GM19397 (cell line): ENCODE results near the gene BARHL2.

Experiments used
- ATAC-seq: cut with Tn5 transposase; IDR thresholded peaks from one replicate; pipeline ENCODE4 v1.9.1; 2021; ENCODE audit warnings: mild to moderate bottlenecking, moderate library complexity; ENCODE audit not compliant: unreplicated experiment

Gene BARHL2

GRCh38 chr1:90710579-90711536 is 6.2 kb downstream of the BARHL2 start:
- no peak for ATAC-seq

GRCh38 chr1:90709535-90709934 is 7.6 kb downstream of the BARHL2 start:
- ATAC-seq: no peak

- no peak for ATAC-seq
Measured at GRCh38 chr1:90708826-90709225, 8.3 kb downstream of the BARHL2 start.

GRCh38 chr1:90708236-90708786 is 8.8 kb downstream of the BARHL2 start:
- ATAC-seq: no peak

- ATAC-seq: no peak
Measured at GRCh38 chr1:90707363-90707710, 9.8 kb downstream of the BARHL2 start.

GRCh38 chr1:90706437-90707362 is 10.4 kb downstream of the BARHL2 start:
- no peak for ATAC-seq

GRCh38 chr1:90705956-90706355 is 11.1 kb downstream of the BARHL2 start:
- ATAC-seq: no peak

GRCh38 chr1:90704817-90705216 is 12.3 kb downstream of the BARHL2 start:
- ATAC-seq: no peak

GRCh38 chr1:90694846-90695245 is 22.3 kb downstream of the BARHL2 start:
- no peak for ATAC-seq

GRCh38 chr1:90687747-90688146 is 29.4 kb downstream of the BARHL2 start:
- no peak for ATAC-seq

- ATAC-seq: no peak
Measured at GRCh38 chr1:90675161-90675847, 41.8 kb downstream of the BARHL2 start.

- ATAC-seq: no peak
Measured at GRCh38 chr1:90671741-90672140, 45.4 kb downstream of the BARHL2 start.

- ATAC-seq: no peak
Measured at GRCh38 chr1:90671251-90671650, 45.9 kb downstream of the BARHL2 start.
